Cortex of kidney (tissue), 1 donor: Measurements from ENCODE around the gene SIDT1.

ENCODE experiments used
- DNase-seq: peaks from one replicate; lab custom pipeline; 2025; lab: John Stamatoyannopoulos, UW

The SIDT1 gene

GRCh38 chr3:113597596-113598354 is 65.4 kb downstream of the SIDT1 start:
- DNase-seq = no peak

GRCh38 chr3:113600418-113601182 is 68.2 kb downstream of the SIDT1 start:
- no peak for DNase-seq

- no peak for DNase-seq
These were observed 68.9 kb downstream of the SIDT1 start for GRCh38 chr3:113601240-113601639.

- no peak for DNase-seq
These were observed 69.9 kb downstream of the SIDT1 start for GRCh38 chr3:113602256-113602655.

GRCh38 chr3:113602836-113603235 is 70.5 kb downstream of the SIDT1 start:
- DNase-seq = no peak

GRCh38 chr3:113606539-113607218 is 74.3 kb downstream of the SIDT1 start:
- no peak for DNase-seq

GRCh38 chr3:113607219-113607596 is 74.9 kb downstream of the SIDT1 start:
- no peak for DNase-seq

- DNase-seq = no peak
These were observed 82.0 kb downstream of the SIDT1 start for GRCh38 chr3:113614402-113614801.

GRCh38 chr3:113615976-113616375 is 83.6 kb downstream of the SIDT1 start:
- DNase-seq = no peak

GRCh38 chr3:113617726-113618125 is 85.4 kb downstream of the SIDT1 start:
- no peak for DNase-seq

- DNase-seq = no peak
These were observed 87.7 kb downstream of the SIDT1 start for GRCh38 chr3:113620091-113620490.

GRCh38 chr3:113623324-113623723 is 91.0 kb downstream of the SIDT1 start:
- DNase-seq = no peak

- no peak for DNase-seq
These were observed 91.5 kb downstream of the SIDT1 start for GRCh38 chr3:113623811-113624210.

GRCh38 chr3:113625834-113626233 is 93.5 kb downstream of the SIDT1 start:
- DNase-seq = no peak

- DNase-seq = no peak
These were observed 94.4 kb downstream of the SIDT1 start for GRCh38 chr3:113626503-113627371.

GRCh38 chr3:113628316-113628715 is 96.0 kb downstream of the SIDT1 start:
- DNase-seq = no peak

GRCh38 chr3:113628788-113629187 is 96.4 kb downstream of the SIDT1 start:
- no peak for DNase-seq

GRCh38 chr3:113629584-113630421 is 97.4 kb downstream of the SIDT1 start:
- DNase-seq = no peak

- no peak for DNase-seq
These were observed 98.7 kb downstream of the SIDT1 start for GRCh38 chr3:113630956-113631542.

- no peak for DNase-seq
These were observed 99.2 kb downstream of the SIDT1 start for GRCh38 chr3:113631573-113631972.
